Stimulated activated CD4-positive, alpha-beta T cell treated with anti-CD3 and anti-CD28 coated beads, Interleukin-2, amount 100 ng/mL, for 24 hours (primary cell): ENCODE data around the gene JMY.
"Not testable (repeated sequence)": the region's sequence is repeated elsewhere in the genome, so short reads cannot be mapped to it uniquely, and the experiment has no call there.

Experiments used
- DNase-seq, 2 donors: peaks; one replicate each; pipeline ENCODE4 v3.0.0-alpha.2; 2020

The JMY gene

DNA sequence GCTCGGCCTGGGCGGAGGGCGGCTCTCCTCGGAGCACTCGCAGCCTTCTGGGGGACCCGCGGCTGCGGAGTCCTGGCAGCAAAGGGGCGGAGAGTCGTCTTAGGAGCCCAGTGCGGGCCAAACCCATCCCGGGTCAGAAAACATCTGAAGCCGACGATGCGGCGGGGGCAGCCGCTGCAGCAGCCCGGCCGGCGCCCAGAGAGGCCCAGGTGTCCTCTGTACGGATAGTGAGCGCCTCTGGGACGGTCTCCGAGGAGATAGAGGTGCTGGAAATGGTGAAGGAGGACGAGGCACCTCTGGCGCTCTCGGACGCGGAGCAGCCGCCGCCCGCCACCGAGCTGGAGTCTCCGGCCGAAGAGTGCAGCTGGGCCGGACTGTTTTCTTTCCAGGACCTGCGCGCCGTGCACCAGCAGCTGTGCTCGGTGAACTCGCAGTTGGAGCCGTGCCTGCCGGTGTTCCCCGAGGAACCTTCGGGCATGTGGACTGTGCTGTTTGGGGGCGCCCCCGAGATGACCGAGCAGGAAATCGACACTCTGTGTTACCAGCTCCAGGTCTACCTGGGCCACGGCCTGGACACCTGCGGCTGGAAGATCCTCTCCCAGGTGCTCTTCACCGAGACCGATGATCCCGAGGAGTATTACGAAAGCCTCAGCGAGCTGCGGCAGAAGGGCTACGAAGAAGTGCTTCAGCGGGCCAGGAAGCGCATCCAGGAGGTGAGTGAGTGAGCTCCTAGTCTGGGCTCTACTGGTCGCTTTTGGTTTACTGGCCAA lies 1.2 kb downstream of the JMY start:
- peak; percentile 40 to 48 for DNase-seq

DNA sequence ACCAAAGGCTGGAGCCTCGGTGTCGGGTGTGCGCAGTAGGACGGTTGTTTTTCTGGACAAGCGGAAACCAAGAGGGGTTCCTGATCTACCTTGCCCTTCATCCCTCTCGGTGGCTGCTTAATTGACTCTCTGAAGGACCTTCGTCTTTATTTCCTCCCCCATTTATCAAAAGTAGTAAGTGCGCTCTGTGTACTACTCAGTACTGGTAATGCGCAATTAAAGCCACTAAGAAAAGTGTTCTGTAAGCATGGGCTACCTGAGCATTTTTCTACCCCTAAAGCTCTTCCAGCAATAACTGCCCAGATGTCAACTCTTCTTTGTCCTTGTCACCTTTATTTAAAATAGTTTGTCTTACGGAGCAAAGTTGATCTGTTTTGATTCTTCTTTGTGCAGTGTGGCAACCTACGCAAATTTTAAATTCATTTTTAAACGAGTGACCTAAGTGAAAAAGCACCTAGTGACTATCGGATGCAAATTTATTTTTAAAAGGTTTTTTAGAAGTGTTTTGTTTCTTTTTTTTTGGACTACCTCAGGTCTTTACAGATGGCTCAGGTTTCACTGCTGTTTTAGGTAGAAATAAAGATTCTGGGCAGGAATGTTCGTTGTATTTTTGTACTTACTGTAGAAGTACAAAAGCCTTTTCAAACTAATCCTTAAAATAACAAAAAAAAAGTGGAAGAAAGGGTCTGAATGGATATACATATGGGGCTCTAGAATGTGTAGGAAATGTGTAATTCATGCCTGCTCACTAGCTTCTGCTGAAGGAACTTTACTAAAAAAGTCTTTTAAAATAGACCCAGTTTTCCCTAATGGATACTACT lies 2.0 kb downstream of the JMY start:
- no peak for DNase-seq

DNA sequence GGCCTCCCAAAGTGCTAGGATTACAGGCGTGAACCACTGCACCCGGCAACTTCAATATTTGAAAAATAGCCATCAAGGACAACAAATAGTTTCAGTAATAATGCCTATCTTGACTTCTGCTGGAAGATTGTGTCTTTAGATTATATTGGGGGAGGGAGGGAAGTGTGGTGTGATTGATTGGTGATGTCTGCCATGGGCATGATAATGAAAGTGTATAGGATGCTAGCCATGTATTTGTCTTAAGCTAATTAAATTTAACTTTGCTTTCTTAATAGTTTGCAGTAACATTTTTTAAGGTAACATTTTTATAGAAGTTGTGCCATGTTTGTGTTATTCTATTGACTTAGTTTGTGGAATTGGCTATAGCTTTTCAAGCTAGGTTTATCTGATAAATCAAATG lies 4.6 kb downstream of the JMY start:
- DNase-seq: no peak

DNA sequence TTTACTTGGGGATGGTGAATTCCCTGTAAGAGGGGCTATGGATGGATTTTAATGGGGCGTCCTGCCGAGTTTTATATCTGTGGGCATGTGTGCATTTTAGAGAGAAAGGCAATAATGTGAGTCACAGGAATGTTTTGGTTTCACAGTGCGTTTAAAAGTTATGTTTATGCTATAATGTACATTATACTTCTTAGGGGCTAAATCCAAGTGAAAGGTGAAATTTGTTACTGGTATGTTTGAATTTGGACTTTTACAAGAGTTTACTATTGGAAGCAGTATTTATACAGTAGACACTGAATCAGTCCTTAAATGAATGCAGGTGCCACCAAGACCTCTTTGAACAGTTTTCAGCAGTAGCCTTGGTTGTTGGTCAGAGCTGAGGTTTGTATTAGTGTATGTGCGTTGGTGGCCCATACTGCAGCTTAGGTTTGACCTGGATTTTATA lies 5.6 kb downstream of the JMY start:
- no peak for DNase-seq

- DNase-seq: no peak
Measured at GRCh38 chr5:79242242-79243039, 6.5 kb downstream of the JMY start.

DNA sequence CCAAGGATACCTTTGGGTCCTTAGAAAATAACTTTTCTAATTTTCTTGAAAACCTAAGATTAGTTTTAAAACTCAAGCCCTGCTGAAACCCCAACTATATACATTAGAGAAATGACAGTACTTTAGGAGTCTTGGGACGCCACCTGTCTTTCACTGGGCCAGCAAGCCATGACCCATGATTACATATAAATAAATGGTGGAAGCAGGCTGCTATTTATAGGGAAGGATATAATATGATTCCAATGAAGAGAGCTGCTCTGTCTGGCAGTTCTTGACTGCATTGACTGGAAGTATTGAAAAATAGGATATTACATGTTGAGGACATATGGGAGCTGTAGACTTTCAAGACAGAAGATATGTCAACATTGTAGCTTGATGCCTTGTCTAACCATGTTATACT lies 7.3 kb downstream of the JMY start:
- DNase-seq: no peak

DNA sequence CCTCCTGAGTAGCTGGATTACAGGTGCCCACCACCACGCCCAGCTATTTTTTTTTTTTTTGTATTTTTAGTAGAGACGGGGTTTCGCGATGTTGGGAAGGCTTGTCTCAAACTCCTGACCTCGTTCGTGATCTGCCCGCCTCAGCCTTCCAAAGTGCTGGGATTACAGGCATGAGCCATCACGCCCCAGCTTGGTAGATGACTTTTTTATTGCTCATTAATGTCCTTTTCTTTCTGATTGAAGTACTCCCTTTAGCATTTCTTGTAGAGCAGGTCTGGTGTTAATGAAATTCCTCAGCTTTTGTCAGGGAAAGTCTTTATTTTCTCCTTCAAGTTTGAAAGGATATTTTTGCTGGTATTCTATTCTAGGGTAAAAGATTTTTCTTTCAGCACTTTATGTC lies 18.1 kb downstream of the JMY start:
- DNase-seq: not testable (repeated sequence)

DNA sequence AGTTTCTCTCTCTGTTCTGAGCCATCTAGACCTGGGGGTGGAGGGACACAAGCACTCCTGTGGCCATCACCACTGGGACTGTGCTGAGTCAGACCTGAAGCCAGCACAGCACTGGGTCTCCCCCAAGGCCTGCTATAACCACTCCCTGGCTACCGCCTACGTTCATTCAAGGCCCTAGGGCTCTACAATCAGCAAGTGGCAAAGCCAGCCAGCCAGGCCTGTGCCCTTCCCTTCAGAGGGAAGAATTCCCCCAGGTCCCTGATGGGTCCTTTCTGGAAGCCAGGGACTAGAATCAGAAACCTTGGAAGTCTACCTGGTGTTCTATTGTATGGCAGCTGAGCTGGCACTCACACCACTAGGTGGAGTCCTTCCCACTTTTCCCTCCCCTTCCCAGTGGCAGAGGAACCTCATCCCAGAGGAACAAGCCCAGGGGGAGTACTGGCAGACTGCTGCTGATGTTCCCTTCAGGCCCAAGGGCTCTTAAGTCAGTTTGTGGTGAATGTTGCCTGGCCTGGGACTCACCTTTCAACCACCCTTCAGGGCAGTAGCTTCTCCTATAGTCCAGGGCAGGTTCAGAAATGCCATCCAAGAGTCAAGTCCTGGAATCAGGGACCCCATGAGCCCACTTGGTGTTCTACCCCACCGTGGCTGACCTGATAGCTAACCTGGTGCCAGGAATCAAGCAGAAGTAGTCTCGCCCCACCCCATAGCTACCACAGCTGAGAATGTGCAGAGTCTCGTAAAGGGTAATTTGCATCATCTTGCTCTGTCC lies 20.0 kb downstream of the JMY start:
- DNase-seq: peak in 1 of 2 donors; percentile 9

DNA sequence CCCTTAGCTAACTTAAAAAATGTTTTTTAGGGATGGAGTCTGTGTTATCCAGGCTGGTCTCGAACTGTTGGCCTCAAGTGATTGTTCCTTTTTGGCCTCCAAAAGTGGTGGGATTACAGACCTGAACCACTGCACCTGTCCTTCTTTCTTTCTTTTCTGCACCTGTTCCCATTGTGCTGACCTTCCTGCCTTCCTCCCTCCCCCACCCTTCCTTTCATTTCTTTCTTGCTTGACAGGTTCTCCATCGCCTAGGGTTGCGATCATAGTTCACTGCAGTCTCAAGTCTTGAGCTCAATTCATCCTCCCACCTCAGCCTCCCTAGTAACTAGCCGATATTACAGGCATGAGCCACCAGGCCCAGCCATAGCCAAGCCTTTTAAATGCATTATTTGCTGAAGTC lies 20.6 kb downstream of the JMY start:
- DNase-seq: no peak

DNA sequence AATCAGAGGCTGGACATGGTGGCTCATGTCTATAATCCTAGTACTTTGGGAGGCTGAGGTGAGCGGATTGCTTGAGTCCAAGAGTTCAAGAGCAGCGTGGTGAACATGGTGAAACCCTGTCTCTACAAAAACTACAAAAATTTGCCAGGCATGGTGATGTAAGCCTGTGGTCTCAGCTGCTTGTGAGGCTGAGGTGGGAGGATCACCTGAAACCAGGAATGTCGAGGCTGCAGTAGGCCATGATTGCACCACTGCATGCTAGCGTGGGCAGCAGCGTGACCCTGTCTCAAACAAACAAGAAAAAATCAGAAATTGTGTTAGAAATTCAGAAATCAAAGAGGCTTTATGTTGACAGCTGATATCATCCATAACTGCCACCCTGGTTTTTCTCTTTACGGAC lies 21.4 kb downstream of the JMY start:
- DNase-seq: no peak

DNA sequence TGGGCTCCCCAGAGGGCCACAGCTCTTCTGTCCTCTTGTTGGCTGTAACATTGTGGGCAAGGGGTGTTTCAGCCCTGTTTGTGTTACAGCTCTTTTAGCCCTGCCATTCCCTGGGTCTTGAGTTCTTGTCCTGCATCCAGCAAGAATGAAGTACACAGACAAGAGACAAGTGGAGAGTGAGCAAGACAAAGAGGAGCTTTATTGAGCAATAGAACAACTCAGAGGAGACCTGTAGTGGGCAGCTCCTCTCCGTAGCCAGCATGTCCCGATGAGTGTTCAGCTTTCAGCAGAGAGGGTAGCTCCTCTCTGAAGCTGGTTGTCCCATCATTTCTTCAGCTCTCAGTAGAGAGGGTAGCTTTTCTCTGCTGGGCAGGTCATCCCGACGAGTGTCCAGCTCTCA lies 22.9 kb downstream of the JMY start:
- DNase-seq: no peak

DNA sequence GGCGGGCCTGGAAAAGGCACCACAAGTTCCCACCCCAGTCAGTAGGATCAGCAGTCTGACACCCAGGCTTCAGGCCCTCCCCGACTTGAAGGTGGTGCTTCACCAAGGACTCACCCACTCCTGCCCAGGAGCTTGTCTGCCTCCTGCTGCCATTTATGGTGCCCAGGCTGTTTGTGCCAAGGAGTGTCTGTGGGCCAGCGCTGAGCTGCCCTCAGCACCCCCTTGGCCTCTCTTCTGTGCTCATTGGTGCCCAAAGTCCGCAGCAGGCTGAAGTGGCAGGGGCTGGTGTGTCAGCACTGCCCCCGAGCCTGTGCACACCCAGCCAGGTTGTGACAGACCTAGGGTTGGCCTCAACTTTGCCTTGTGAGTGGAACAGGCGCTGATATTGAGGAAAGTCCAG lies 23.5 kb downstream of the JMY start:
- no peak for DNase-seq

GRCh38 chr5:79259810-79260209 lies 23.9 kb downstream of the JMY start:
- DNase-seq: no peak

GRCh38 chr5:79261897-79262296 lies 26.0 kb downstream of the JMY start:
- DNase-seq: no peak

DNA sequence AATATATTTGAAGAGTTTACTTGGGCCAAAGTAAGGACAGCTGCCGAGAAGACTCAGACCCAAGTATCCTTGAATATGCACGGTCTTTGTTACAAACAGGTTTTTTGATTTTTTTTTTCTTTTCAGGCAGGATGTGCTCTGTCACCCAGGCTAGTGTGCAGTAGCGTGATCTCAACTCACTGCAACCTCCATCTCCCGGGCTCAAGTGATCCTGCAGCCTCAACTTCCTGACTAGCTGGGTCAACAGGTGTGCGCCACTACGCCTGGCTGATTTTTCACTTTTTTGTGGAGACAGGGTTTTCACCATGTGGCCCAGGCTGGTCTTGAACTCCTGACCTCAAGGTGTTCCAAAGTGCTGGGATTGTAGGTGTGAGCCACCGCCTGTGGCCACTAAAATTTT lies 27.4 kb downstream of the JMY start:
- DNase-seq: no peak

DNA sequence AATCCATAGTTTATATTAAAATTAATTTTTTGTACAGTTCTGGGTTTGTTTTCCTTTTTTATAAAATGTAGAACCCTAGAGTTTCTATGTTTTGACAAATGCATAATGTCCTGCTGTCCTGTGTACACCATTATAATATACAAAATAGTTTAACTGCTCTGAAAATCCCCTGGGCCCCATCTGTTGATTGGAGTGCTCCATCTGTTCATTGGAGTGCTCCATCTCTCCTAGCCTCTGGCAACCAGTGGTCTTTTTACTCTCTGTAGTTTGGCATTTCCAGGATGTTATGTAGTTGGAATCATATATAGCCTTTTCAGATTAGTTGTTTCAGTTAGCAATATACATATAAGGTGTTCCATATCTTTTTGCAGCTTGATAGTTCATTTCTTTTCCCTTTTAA lies 31.2 kb downstream of the JMY start:
- no peak for DNase-seq

- DNase-seq: no peak
Measured at GRCh38 chr5:79269733-79270166, 33.8 kb downstream of the JMY start.

GRCh38 chr5:79273341-79273740 lies 37.4 kb downstream of the JMY start:
- DNase-seq: no peak

DNA sequence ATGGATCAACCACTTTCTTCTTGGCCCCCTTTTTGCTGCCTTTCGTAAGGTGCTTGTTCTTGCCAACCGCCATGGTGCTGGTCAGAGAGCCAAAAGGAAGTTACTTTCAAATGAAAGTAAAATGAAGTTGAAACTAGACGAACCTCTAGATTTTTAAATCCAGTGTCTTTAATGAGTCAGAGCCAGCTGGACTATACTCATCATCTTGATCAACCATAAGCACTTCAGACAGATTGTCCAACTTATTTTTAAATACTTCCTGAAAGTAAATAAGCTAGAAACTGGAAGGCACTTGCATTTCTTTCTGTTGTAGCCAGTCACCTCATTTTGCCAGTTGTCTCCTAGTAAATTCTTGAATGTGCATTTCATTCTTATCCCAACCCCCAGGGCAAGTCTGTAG lies 48.9 kb downstream of the JMY start:
- no peak for DNase-seq

- DNase-seq: no peak
Measured at GRCh38 chr5:79285285-79285684, 49.4 kb downstream of the JMY start.

GRCh38 chr5:79285833-79286232 lies 49.9 kb downstream of the JMY start:
- no peak for DNase-seq

DNA sequence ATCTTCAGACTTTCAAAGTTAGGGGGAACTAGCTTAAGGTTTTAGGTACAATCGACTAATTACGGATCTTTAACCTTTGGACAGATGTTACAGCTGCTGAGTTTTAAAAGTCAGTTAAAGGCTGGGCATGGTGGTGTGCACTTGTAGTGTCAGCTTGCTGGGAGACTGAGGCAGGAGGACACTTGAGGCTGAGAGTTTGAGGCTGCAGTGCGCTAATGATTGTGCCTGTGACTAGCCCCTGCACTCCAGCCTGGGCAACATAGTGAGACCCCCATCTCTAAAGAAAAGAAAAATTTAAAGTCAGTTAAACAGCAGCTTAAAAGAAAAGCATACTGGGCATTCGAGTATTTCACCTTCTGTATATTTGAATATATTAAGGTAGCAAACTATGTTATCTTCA lies 51.4 kb downstream of the JMY start:
- no peak for DNase-seq

- no peak for DNase-seq
Measured at GRCh38 chr5:79287907-79288306, 52.0 kb downstream of the JMY start.
